Transverse colon (tissue), 4 donors: ENCODE measurements around the gene FBH1.

Experiments used
- CTCF ChIP-seq, 5 experiments: fragments of 200-600 bp in 3 of 5; fragments of 450-650 bp in 2 of 5; sonication (generic) in 3 of 5; IDR thresholded peaks; 1 replicate in 2 of 5; 2 replicates in 3 of 5; pipeline ENCODE4 v1.5.1; 2016 to 2017; ENCODE audit warnings: antibody characterized with exemption in 5 of 5, inconsistent platforms in 3 of 5, mild to moderate bottlenecking in 2 of 5, moderate library complexity in 1 of 5
- EP300 ChIP-seq: sonication (generic); formaldehyde crosslinking; IDR thresholded peaks from one replicate; pipeline ENCODE4 v1.6.1; 2017; ENCODE audit warnings: antibody characterized with exemption, low read depth
- POLR2A ChIP-seq: fragments of 450-650 bp; IDR thresholded peaks from one replicate; pipeline ENCODE4 v1.6.1; 2016; ENCODE audit warnings: antibody characterized with exemption, mild to moderate bottlenecking, moderate library complexity
- POLR2AphosphoS5 ChIP-seq, 3 donors: sonication (generic); formaldehyde crosslinking; IDR thresholded peaks; one replicate each; pipeline ENCODE4 v1.6.1; 2016; ENCODE audit warnings: antibody characterized with exemption in 3 of 3

- TF ChIP-seq CTCF (IDR thresholded peaks at IDR 0.05) (no peak), POLR2AphosphoS5 (IDR thresholded peaks at IDR 0.05) (no peak), POLR2A (no peak), EP300 (no peak)
These were observed 7.1 kb upstream of the FBH1 start for GRCh38 chr10:5882961-5883360.
